Fibroblast of pulmonary artery (primary cell): ENCODE measurements around the gene ARHGEF33.
A peak's percentile ranks its signal among the peaks of the same experiment; 100 is the strongest.

Source experiments
- DNase-seq: peaks from one replicate; pipeline ENCODE4 v3.0.0-alpha.2; 2010; ENCODE audit warnings: low read depth
- H3K4me3 ChIP-seq: replicated peaks from 2 replicates; pipeline ENCODE4 v1.5.1; 2011; ENCODE audit warnings: low read depth, mild to moderate bottlenecking, control low read depth, low read length, moderate library complexity
- TF ChIP-seq, protein P1 (sequence below): IDR thresholded peaks from 2 replicates; pipeline ENCODE4 v1.5.1; 2011; ENCODE audit warnings: mild to moderate bottlenecking, control low read depth, low read length, inconsistent platforms; ENCODE audit errors: missing control alignments

ARHGEF33 gene

DNA sequence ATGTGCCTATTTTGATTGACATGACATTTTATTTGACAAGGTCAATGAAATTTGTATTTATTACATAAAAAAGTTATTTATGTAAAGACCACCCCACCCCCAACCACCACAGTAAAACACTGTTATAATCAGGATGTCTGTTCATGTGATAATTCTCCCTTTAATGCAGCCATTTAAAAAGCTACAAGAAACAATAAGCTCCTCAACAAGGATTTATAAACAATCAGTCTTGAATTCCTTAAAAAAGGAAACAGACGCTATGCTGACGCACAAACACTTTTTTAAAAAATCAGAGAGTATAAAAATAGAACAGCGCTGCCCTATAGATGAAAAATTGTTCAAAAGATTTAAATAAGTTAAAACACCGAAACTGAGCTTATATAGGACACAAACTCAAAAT, 129.0 kb downstream of the ARHGEF33 start:
- no peak overlapping the region for H3K4me3 ChIP-seq
- DNase-seq, result no peak
- TF ChIP-seq, protein P1, sequence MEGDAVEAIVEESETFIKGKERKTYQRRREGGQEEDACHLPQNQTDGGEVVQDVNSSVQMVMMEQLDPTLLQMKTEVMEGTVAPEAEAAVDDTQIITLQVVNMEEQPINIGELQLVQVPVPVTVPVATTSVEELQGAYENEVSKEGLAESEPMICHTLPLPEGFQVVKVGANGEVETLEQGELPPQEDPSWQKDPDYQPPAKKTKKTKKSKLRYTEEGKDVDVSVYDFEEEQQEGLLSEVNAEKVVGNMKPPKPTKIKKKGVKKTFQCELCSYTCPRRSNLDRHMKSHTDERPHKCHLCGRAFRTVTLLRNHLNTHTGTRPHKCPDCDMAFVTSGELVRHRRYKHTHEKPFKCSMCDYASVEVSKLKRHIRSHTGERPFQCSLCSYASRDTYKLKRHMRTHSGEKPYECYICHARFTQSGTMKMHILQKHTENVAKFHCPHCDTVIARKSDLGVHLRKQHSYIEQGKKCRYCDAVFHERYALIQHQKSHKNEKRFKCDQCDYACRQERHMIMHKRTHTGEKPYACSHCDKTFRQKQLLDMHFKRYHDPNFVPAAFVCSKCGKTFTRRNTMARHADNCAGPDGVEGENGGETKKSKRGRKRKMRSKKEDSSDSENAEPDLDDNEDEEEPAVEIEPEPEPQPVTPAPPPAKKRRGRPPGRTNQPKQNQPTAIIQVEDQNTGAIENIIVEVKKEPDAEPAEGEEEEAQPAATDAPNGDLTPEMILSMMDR, result no peak

DNA sequence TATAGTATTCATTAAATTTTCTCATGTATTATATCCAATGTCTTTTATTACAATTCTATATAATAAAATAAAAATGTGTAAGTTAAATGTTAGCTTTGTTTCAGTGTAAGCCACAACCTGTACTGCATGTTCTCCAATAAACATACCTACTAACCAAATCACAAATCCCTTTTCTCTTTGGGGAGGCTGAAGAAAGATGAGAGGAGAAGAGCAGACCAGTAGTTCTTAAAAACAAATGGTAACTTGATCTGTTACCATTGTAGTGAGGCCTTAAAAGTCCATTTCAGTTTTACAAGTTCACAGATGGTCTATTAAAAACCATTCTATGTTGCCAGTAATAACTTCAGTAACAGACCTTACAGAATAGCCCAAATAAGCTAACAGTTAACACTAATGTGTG, 130.7 kb downstream of the ARHGEF33 start:
- H3K4me3 ChIP-seq, result no peak overlapping the region
- TF ChIP-seq, protein P1, result no peak
- no peak for DNase-seq

DNA sequence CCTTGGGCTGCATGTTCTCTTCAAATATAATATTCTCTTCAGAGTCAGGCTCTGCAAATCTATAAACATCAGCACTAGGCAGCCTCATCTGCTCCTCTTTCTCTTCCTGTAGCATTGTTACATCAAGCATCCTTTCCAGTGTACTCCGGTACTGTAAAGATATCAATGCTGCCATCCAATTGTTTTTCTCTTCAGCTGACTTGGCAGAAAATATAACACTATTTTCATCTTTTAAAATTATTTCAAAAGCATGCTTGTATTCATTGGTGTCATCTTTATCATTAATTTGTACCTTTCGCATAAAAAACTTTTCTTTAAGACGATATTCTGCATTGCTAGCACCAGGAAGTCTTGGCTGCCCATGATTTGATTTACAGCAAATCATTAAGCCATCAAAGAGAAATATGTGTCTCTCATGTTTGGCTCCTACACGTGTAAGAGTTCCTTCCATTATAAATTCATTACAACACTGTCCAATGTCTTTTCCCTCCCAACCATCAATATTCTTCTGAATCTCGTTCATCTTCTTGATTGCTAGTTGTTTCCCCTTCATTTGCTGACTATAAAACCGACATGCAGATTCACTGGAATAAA, 133.1 kb downstream of the ARHGEF33 start:
- TF ChIP-seq, protein P1, result no peak
- DNase-seq, result no peak
- no peak overlapping the region for H3K4me3 ChIP-seq

DNA sequence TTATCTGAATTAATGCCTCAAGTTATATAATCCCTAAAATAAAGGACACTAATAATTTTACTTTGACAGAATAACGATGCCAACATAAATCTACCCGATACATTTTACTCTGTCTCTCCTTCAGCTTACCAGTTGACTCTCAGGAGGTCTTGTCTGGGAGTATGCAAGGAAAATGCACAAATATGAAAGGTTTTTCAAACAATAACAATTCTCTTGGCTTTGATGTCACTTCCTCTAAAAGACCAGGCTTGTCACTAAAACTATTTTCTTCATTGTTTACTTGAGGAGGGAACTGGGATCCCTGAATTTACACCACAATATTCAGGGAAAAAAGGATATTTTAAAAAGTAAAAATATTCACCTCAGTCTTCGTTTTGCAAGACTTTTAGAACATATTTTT, 134.0 kb downstream of the ARHGEF33 start:
- DNase-seq, result peak; percentile 37
- TF ChIP-seq, protein P1, result no peak

DNA sequence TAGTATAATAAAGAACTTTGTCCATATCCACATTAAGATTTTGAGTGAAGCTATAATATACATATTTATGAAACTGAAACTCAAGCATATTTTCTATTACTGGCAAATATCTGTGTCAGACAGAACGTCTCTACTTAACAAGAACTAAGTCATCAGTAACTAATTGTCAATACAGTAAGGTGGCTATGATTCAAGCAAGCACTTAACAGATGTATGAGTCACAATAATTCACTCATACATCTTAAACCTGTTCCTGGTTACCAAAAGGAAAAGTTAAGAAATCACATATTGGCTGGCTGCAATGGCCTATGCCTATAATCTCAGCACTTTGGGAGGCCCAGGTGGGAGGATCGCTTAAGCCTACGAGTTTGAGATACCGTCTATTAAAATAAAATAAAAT, 135.2 kb downstream of the ARHGEF33 start:
- TF ChIP-seq, protein P1, result no peak
- no peak overlapping the region for H3K4me3 ChIP-seq
- DNase-seq, result no peak

More for the DNA sequence above, 134.0 kb downstream of the ARHGEF33 start:
- no peak overlapping the region for H3K4me3 ChIP-seq
